Inferior parietal cortex (tissue), 1 donor: ENCODE measurements around the gene PCDHA1.
"Not testable (repeated sequence)": the region's sequence is repeated elsewhere in the genome, so short reads cannot be mapped to it uniquely, and the experiment has no call there.

Source experiments
- DNase-seq: peaks from one replicate; pipeline ENCODE4 v3.0.0-alpha.2; 2016; ENCODE audit errors: extremely low spot score

The PCDHA1 gene

DNA sequence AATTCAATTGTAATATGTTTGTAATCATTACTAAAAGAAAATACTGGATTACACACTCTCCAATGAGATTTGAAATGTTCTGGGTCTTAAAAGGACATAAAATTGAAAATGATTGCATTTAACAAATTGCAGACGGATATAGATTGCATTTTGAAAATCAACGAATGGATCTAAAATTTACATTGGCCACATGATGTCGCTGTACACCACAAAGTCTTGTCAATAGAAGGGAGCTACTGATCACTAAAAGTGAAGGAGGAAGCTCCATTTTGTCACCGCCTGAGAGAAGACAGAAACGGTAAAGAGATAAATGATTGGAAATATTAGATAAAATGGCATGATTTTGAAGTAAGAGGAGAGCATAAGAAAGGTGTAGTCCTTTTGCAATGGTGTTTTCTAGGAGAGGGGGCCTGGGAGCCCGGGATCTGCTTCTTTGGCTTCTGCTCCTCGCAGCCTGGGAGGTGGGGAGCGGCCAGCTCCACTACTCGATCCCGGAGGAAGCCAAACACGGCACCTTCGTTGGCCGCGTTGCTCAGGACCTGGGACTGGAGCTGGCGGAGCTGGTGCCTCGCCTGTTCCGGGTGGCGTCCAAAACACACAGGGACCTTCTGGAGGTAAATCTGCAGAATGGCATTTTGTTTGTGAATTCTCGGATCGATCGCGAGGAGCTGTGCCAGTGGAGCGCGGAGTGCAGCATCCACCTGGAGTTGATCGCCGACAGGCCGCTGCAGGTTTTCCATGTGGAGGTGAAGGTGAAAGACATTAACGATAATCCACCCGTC, at the start of gene PCDHA1:
PCDHA1 (plus strand) TSS at position 236 of the 782 bp plus-strand sequence.
- peak; percentile 2 for DNase-seq

GRCh38 chr5:140737486-140737885, 48.5 kb upstream of the PCDHA1 start:
- DNase-seq: no peak

GRCh38 chr5:140741967-140742366, 44.0 kb upstream of the PCDHA1 start:
- DNase-seq: no peak

- no peak for DNase-seq
Observed at GRCh38 chr5:140753561-140753960, 32.4 kb upstream of the PCDHA1 start.

DNA sequence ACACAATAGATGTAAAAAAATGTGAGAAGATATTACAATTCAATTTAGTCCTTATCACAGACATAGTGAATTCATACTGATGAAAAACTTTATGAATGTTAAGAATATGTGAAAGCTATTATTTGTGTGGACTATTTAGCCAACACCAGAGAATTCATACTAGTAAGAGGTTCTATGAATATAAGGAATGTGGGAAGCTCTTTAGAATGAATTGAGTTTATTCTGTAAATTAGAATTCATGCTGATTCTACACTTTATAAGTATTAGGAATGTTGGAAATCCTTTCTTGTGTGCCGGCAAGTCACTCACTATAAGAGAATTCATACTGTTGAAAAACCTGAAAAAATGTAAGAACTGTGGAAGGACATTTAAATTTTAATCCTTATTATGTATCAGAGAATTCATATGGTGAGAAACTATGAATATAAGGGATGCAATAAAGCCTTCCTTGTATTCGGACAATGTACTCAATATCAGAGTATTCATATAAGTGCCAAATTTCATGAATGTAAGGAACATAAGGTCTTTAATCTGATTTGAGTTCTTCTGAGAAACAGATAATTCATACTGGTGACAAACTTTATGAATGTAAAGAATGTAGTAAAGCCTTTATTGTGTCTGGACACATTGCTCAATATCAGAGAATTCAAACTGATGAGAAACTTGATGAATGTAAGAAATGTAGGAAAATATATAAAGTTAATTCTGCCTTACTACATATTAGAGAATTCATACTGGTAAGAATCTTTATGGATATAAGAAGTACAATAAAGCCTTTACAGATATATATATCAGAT, 21.6 kb upstream of the PCDHA1 start:
- DNase-seq: no peak

GRCh38 chr5:140767444-140767843, 18.5 kb upstream of the PCDHA1 start:
- no peak for DNase-seq

DNA sequence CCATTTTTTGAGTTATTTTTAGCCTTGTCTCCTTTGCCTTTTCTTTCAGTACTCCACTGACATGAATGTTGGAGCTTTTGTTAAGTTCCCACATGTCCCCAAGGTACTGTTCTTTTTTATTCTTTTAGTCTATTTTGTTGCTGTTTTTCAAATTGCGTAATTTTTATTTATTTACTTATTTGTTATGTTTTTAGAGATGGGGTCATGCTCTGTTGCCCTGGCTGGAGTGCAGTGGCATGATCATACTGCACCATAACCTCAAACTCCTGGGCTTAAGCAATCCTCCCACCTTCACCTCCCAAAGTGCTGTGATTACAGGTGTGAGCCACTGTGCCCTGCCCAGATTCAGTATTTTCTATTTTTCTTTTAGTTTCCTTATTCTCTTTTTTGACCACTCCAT, 5.4 kb upstream of the PCDHA1 start:
- DNase-seq: no peak

DNA sequence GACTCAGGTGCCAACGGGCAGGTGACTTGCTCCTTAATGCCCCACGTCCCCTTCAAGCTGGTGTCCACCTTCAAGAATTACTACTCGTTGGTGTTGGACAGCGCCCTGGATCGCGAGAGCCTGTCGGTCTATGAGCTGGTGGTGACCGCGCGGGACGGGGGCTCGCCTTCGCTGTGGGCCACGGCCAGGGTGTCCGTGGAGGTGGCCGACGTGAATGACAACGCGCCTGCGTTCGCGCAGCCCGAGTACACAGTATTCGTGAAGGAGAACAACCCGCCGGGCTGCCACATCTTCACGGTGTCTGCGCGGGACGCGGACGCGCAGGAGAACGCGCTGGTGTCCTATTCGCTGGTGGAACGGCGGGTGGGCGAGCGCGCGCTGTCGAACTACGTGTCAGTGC, 1.5 kb downstream of the PCDHA1 start:
- DNase-seq: not testable (repeated sequence)

- DNase-seq: not testable (repeated sequence)
Observed at GRCh38 chr5:140787849-140788504, 2.0 kb downstream of the PCDHA1 start.

- DNase-seq: no peak
Observed at GRCh38 chr5:140791089-140791488, 5.1 kb downstream of the PCDHA1 start.

- peak; percentile 22 for DNase-seq
Observed at GRCh38 chr5:140794595-140795258, 8.8 kb downstream of the PCDHA1 start, which contains the start of gene PCDHA2. Gene PCDHA2 (plus strand): TSS chr5:140794852.

- peak; percentile 5 for DNase-seq
Observed at GRCh38 chr5:140795259-140795641, 9.3 kb downstream of the PCDHA1 start.

- DNase-seq: not testable (repeated sequence)
Observed at GRCh38 chr5:140796072-140796717, 10.3 kb downstream of the PCDHA1 start.

GRCh38 chr5:140796718-140797095, 10.8 kb downstream of the PCDHA1 start:
- no peak for DNase-seq

DNA sequence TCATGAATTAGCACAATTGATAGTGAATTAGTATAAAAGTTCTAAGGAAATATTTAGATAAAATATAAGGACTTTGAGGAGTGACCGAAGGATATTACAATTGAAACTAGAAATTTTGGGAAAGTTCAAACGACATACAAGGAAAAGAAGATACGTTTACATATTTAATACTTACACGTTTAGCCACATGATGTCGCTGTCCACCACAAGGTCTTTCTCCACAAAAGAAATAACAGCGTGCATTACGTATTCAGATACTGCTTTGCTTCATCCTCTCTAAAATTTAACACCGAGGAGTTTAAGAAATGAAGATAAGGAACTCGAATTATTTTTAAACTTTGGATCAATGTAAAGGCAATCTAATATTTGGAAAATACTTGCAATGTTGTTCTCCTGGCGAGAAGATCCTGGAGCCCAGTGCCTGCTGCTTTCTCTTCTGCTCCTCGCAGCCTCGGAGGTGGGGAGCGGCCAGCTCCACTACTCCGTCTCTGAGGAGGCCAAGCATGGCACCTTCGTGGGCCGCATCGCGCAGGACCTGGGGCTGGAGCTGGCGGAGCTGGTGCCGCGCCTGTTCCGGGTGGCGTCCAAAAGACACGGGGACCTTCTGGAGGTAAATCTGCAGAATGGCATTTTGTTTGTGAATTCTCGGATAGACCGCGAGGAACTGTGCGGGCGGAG, 15.0 kb downstream of the PCDHA1 start, which contains the start of gene PCDHA3:
PCDHA3 (plus strand) TSS at position 242 of the 678 bp plus-strand sequence.
- DNase-seq: peak; percentile 45

GRCh38 chr5:140801494-140801841, 15.5 kb downstream of the PCDHA1 start:
- DNase-seq: peak; percentile 26

- not testable (repeated sequence) for DNase-seq
Observed at GRCh38 chr5:140802381-140802780, 16.4 kb downstream of the PCDHA1 start.

- no peak for DNase-seq
Observed at GRCh38 chr5:140802781-140803271, 16.9 kb downstream of the PCDHA1 start.

GRCh38 chr5:140806834-140807775, 21.2 kb downstream of the PCDHA1 start, which contains the start of gene PCDHA4:
Gene PCDHA4 (plus strand): TSS chr5:140807068.
- peak; percentile 58 for DNase-seq
